GM19467 (cell line): Measurements from ENCODE around the gene ARMCX6.
"Not testable (repeated sequence)": the region's sequence is repeated elsewhere in the genome, so short reads cannot be mapped to it uniquely, and the experiment has no call there.

ENCODE experiments used
- ATAC-seq: cut with Tn5 transposase; IDR thresholded peaks from one replicate; pipeline ENCODE4 v1.9.1; 2021; ENCODE audit warnings: mild to moderate bottlenecking, moderate library complexity; ENCODE audit not compliant: unreplicated experiment

ARMCX6 gene

DNA sequence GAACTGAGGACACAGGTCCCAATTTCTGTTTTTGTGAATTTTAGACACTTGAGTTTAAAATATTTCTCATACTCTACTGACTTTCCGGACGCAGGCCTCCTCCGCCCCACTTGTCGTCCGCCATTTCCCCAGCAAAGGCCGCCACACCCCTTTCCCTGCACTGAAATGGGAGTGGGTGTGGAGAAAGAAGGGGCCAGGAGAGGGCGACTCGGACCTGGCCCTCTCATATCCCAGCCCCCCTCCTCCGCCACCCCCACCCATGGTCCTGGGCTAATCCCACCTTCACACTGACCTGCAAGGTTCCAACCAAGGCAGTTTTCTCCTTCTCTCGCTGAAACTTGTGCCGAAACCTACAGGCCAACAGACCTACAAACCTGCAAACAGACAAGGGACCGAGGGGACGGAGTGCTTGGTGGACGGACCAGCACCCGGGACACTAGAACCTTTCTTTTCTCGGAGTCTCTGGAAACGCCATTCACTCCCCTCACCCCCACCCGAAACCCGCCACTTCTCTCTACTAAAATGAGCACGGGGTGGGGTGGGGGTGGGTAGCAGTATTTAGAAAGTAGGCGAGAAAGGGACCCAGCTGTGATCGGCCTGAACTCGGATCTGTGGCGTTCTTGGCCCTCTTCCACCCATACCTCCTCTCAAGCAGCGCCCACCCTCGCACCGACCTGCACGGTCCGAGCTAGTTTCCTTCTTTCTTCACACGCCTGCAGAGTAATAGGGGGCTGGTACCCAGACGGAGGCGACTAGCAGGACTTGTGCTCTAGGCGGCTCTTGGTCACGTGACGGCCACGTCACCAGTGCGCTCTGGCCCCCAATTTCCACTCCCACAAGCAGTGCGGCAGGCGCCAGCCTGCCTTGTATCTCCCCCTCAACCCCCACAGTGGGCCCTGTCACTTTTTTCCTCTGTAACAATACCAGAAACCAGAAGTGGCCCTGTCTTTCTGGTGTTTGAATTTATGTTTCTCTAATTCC lies at the start of gene ARMCX6:
Gene ARMCX6 (minus strand): TSS at position 790 of the 981 bp plus-strand sequence. CDS start 1,380 bp downstream, outside the sequence.
- ATAC-seq = peak; percentile 95

DNA sequence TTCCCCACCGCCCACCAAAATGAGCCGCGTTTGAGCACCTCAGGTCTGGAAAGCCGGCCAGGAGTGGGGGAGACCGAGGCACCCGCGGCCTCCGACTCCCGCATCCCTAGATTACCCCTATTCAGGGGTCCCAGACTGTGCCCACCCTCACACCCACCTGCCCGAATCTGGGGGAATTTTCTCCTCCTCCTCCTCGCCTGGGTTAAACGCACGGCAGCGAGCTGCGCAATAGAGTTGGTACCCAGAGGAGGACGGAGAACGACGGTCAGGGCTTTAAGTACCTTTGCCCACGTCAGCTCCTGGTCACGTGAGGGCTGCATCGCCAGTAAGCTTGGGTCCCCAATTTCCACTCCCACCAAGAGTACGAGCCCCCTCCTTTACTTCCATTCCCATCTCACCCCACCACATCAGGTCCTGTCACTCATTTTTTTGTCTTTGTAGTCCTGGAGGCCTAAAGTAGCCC lies 41.8 kb upstream of the ARMCX6 start, which contains the start of gene ARMCX2:
Gene ARMCX2 (minus strand): TSS at position 250 of the 463 bp plus-strand sequence. CDS start 2,262 bp downstream, outside the sequence.
- ATAC-seq = peak; percentile 49

DNA sequence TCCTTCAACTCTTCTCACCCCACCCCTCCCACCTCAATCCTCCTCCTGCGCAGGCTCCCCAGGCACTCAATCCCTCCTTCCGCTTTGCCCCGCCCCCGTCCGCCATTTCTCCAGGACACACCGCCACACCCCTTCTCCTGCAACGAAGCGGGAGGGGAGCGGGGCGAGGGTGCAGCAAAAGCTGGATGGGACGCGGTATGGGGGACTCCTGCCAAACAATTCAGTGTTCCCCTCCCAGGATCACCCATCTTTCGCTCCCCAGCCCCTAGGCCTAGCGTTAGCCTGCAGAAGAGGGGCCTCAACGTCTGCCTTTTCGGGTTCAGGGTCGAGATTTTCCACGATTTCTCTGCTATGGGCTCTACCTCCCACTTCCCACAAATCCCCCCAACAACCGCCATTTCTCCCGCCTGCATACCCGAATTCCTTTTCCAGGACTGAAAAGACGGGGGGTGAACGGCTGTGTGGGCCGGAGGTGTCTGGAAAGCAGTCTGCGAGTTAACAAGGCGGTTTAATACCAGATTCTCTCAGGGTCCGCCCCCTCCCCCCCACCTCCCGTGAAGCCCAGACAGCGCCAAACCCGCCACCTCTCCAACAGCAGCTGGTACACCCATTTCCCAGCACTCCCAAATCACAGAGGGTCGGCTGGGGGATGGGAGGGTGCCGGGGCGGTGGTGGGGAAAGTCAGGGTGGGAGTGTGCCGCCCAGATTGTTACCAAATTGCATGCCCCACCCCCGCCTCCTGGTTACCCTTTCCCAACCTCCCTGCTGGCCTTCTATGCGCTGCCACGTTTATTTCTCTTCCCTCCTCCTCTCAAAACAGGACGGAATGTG lies 41.1 kb upstream of the ARMCX6 start:
- peak; percentile 54 for ATAC-seq

DNA sequence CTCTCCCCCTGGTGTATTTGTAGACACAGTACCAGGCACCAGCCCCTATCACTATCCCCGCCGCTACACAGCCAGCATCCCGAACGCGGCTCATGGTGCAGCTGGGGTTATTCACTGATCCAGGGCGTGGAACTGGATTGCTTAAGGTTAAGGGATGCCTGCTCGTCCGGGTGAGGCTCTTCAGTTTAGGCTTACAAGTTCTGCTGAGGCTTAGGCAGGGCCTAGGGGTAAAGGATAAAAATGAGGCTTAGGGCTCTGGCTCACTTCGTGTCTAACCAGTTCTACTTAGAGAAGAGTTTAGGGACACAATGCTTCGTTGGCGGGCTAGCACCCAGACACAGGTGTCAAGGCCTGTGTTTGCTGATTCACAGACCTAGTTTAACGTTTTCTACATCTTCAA lies 39.7 kb upstream of the ARMCX6 start:
- ATAC-seq = no peak

DNA sequence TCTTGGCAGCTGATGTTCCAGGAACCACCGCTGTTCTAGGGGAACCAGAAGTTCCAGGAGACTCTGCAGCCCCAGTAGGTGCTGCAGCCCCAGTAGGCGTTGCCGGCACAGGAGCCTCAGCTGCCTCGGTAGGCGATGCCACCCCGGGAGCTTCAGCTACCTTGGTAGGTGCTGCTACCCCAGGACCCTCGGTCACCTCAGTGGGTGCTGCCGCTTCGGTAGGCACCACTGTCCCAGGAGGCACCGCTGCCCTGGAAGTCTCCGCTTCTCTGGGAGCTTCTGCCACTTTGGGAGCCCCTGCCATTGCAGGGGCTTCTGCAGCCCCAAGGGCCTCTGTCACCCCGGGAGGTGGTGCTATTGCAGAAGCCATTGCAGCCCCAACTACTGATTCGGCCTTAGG lies 39.0 kb upstream of the ARMCX6 start:
- ATAC-seq = no peak

DNA sequence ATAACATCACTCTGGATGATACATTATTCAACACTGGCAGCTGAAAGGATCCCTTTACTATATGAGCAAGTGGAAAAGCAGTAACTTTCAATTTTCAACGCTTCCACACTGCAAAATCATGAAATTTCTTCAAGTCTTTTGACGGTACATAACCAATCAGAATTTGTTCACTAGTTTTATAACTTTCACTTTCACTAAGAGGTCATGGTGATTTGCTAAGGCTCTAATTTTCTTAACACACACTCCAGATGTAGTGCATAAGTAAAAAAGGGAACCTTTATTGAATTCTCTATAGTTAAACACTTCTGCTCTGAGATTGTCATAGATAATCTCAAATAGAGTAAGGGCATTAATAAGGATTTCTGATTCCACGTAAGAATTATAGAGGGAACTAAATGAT lies 37.7 kb upstream of the ARMCX6 start:
- no peak for ATAC-seq

DNA sequence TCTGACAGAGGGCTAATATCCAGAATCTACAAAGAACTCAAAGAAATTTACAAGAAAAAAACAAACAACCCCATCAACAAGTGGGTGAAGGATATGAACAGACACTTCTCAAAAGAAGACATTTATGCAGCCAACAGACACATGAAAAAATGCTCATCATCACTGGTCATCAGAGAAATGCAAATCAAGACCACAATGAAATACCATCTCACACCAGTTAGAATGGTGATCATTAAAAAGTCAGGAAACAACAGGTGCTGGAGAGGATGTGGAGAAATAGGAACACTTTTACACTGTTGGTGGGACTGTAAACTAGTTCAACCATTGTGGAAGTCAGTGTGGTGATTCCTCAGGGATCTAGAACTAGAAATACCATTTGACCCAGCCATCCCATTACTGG lies 29.9 kb upstream of the ARMCX6 start:
- ATAC-seq = not testable (repeated sequence)

DNA sequence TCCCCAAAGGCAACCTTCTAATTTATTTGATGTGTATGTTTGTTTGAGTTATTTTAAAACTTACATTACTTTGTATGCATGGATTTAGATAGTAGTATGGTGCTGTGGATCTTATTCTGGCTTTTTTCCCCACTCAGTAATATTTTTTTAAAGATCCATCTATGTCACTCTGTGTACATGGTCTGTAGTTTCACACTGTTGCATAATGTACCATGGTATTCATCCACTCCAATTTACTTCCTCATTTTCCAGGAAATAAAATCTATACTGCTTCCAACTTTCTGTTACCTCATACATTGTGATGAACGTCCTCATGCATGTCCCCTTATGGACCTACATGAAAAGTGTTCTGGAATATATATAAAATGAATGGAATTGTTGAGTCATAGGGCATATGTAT lies 24.3 kb upstream of the ARMCX6 start:
- ATAC-seq = no peak

DNA sequence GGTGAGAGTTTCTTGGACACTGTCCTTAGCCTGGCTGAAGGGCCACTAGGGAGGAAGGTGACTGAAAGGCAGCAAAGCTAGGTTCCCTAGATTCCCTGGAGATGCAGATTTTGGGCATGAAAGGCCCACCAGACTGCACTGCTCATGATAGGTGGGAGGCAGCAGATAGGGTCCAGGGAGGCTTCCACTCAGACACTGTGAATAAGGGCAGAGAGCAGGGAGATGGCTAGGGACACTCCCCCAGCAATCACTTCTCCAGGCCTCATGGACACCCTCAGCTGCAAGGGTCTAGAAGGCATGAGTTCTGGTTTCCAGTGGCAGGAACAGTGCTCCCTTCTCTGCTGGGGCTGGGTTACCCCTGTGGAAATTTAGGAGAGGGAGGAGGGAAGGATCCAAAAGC lies 21.8 kb upstream of the ARMCX6 start:
- ATAC-seq = no peak

DNA sequence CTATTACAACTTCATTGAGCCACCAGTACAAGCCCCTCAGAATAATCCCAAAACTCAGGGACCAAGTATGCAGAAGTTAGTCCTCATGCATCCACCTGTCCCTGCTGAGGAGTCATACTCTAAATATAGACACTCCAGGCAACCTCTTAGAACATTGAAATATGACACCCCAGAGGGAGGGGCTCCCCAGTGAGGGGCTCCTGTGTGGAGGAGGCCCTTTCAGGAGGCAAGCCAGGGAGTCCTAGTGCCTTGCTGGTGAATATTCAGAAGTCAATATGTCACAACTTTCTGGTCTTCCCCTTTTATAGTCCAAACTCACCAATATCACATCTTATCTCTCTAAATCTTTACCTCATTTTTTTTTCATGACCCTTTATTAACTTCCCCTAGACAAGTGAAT lies 1.6 kb upstream of the ARMCX6 start:
- ATAC-seq = no peak

DNA sequence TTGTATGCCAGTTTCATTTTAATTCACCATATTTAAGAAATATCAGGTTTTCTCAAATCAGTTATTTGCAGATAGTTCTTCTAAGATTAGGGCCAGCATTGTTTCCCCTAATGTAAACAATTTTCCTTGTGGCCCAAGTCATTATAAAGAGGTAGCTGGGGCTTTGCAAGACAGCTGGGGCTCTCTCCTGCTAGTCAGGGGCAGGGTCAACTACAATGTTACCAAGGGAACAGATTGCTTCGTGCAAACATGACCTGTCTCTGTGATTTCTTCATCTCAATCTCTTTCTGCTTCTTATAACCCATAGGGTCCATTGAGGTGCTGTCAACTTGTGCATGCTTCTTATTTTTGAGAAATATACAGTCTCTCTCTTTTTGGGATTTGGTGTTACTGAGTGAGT lies 12.1 kb downstream of the ARMCX6 start:
- no peak for ATAC-seq

DNA sequence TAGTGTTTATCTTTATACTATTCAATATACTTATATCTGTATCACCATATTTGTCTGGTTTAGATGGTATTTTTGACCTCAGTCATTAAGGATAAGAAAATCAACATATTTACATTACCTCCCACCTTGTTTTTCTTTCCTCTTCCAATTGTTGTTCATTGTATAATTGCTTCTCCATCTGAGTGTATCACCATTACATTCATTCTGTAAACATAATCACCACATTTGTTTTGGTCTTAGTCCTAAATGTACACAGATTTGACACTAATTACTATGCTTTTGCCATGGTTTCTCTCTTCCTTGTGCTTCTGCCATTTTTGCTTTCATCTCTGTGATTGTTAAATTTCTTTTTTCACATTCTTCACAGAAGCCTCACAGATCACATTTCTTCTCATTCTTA lies 12.7 kb downstream of the ARMCX6 start:
- no peak for ATAC-seq

DNA sequence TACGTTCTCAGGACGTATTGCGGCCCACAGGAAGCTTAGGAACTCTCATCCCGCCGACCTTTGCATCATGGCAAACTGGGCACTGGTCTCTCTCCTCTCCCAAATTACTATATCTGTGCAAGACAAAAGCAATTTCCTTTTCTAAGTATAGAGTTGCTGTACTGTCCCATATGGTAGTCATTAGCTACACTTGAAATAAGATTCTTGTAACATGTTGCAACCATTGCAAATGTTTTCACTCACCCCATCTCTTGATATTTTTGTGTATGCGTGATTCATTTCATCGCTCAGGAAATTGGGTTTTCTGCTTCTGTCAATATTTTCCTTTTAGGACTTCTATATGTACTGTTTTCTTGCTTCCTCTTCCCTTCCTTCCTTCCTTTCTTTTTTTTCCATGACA lies 15.7 kb downstream of the ARMCX6 start:
- ATAC-seq = no peak

DNA sequence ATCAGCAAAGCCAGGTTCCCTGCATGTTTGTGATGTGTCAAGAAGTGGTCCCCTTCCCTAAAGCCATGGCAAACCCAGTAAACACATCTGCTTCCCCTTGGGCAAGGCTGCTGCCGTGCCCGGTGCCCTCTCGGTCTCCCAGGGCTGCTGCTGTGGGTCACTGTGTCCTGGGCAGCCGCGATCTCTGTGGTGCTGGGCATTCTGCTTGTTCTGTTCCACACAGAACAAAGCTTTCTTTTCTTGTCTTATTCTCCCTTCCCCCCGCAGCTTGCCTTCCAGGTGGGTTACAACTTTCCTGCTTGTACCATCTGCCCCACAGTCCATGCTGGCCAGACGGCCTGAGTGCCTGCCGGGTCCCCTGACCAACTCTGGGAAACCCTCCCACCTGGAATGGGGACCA lies 18.2 kb downstream of the ARMCX6 start:
- ATAC-seq = not testable (repeated sequence)

DNA sequence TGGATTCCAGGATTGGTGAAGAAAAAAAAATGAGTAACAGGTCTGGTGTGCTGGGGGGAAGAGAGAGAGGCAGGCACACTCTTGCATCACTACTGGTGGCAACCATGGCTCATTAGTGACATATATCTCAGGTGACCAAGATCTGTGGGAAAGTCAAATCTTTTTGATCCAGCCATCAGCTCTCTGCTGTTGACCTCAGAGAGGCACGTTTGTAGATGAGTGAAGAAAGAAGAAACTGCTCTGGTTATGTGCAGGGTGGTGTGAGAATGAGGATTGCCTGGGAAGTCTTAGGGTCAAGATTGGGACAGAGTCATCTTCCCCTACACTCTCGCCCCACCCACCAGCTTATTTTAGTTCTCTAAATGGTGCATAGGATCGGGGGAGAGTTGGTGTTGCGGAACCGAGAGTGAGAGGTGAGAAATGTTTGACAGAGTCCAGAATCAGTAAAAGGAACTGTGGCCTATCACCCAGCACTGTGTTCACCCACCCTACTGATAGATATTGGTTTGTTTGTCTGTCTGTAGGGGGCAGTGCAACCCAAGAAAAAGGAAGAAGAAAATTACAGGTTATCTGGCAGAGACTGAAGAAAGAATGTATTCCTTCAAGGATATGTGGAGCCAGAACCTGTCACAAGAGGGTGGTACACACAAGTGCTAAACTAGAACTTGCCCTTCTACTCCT lies 21.9 kb downstream of the ARMCX6 start:
- peak; percentile 99 for ATAC-seq
